ENCODE measurements around the gene MAPKAPK5. TPM values are rescaled to one million over a fixed set of nuclear protein-coding genes. Genes with fewer than 3 reads are reported as not detected.
"Not testable (repeated sequence)": the region's sequence is repeated elsewhere in the genome, so short reads cannot be mapped to it uniquely, and the experiment has no call there.

The MAPKAPK5 gene
- total RNA-seq, 4 donors from 2014 or later: 31.3 to 45.5 (median 37.0) TPM

GRCh38 chr12:111803851-111804250 lies 38.2 kb upstream of the MAPKAPK5 start:
- Histone ChIP-seq H3K4me3 (no peak overlapping the region), H3K27ac (no peak overlapping the region), H3K4me1 (no peaks in the 10 kb centered on the region), H3K9me3 (no peaks in the 10 kb centered on the region), H3K36me3 (peaks cover 8 to 100% (median 61%) of the 10 kb centered on the region in 3 donors), H3K27me3 (no peaks in the 10 kb centered on the region)
- DNase-seq: no peak
- WGBS, 2 donors: 93 to 94% methylated on average over 5 to 6 of the region's 8 CpGs
- no peak for TF ChIP-seq CTCF (IDR thresholded peaks at IDR 0.05)
- no peak for TF ChIP-seq POLR2A (IDR thresholded peaks at IDR 0.05)
- intact Hi-C loops (cut with DNase I): no loop called here

DNA sequence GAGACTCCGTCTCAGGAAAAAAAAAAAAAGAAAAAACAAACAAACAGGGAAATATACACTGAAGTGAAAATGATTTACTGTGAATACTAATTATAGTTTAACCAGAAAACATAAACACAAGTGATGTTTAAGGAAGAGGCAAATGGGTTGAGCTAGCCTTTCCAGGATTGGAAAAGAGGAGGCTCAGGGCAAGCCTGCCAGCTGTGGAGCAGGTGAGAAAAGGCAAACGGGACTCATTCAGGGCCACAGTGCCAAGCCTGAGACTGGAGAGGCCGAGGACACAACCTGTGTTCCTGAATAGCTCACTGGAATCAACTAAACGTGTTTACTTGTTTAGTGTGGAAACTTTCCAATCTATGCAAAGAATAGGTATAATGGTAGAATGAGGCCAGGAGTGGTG lies 35.7 kb upstream of the MAPKAPK5 start:
- Histone ChIP-seq H3K36me3 (peaks cover 12 to 100% (median 54%) of the 10 kb centered on the region in 3 donors), H3K4me1 (no peaks in the 10 kb centered on the region), H3K9me3 (no peaks in the 10 kb centered on the region), H3K27me3 (no peaks in the 10 kb centered on the region), H3K27ac (no peak overlapping the region), H3K4me3 (no peak overlapping the region)
- intact Hi-C loops (cut with DNase I): no loop called here
- DNase-seq: no peak
- WGBS, 2 donors: 68 to 82% methylated on average over 4 of the region's 4 CpGs
- TF ChIP-seq POLR2A (IDR thresholded peaks at IDR 0.05) (no peak), CTCF (IDR thresholded peaks at IDR 0.05) (no peak)

GRCh38 chr12:111807232-111807631 lies 34.8 kb upstream of the MAPKAPK5 start:
- intact Hi-C loops (cut with DNase I): no loop called here
- Histone ChIP-seq H3K36me3 (peaks cover 12 to 99% (median 51%) of the 10 kb centered on the region in 3 donors), H3K9me3 (no peaks in the 10 kb centered on the region), H3K4me3 (no peak overlapping the region), H3K4me1 (no peaks in the 10 kb centered on the region), H3K27me3 (no peaks in the 10 kb centered on the region), H3K27ac (no peak overlapping the region)
- TF ChIP-seq POLR2A (IDR thresholded peaks at IDR 0.05) (no peak), CTCF (IDR thresholded peaks at IDR 0.05) (no peak)
- 74 to 87% methylated on average over 7 of the region's 7 CpGs for WGBS, 2 donors
- DNase-seq: no peak

DNA sequence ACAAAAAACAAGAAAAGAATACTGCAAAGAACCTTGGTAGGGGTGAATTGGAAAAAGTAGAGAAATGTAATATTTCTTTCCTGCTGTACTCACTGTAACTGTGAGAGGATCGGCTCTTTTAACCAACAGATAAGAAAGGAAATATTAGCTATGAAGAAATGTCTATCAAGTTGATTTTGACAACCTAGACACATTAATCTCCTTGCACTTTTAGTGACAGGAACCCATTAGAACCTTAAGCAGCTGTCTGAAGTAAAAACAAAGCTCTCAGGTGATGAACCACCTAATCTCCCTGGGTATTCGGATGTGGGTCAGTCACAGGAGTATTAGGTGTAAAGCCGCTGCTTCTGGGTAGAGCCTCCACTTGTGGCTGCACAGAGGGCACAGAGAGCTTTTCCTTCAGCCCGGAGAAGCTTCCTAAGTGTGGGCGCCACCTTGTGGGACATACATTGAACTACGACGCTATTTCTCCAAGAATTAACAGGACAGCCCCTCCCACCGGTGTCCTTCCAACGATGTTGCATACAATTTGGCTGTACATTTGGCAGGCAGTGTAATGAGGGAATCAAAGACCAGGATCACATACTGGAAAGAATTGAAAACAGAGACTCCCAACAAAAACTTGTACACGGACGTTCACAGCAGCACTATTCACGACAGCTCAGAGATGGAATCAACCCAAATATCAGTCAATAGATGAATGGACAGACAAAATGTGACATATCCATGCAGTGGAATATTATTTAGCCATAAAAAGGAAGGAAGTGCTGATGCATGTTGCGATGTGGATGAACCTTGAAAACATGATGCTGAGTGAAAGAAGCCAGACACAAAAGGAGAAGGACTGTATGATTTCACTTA lies 28.9 kb upstream of the MAPKAPK5 start:
- Histone ChIP-seq H3K36me3 (peaks cover 12 to 46% (median 29%) of the 10 kb centered on the region in 3 donors), H3K9me3 (no peaks in the 10 kb centered on the region), H3K4me3 (no peak overlapping the region), H3K27me3 (no peaks in the 10 kb centered on the region), H3K27ac (peak overlapping the region in 1 of 4 donors; percentile 30), H3K4me1 (peaks cover 0 to 10% (median 0%) of the 10 kb centered on the region in 3 donors)
- peak; percentile 10 for DNase-seq
- peak; percentile 71 to 88 (median 85) for TF ChIP-seq CTCF (IDR thresholded peaks at IDR 0.05)
- no peak for TF ChIP-seq POLR2A (IDR thresholded peaks at IDR 0.05)
- intact Hi-C loops (cut with DNase I): loop anchor here (5.0 kb wide), 1 partner anchor 61 kb away; no protein-coding TSS in a partner anchor
- WGBS, 2 donors: 13 to 16% methylated on average over 9 to 11 of the region's 13 CpGs

- H3K36me3 ChIP-seq: peaks cover 0 to 16% (median 6%) of the 10 kb centered on the region in 3 donors
- peaks cover 0 to 18% (median 0%) of the 10 kb centered on the region in 3 donors for H3K4me1 ChIP-seq
- TF ChIP-seq POLR2A (IDR thresholded peaks at IDR 0.05): no peak
- no peak for TF ChIP-seq CTCF (IDR thresholded peaks at IDR 0.05)
- H3K27ac ChIP-seq: no peak overlapping the region
- no peaks in the 10 kb centered on the region for H3K27me3 ChIP-seq
- H3K4me3 ChIP-seq: no peak overlapping the region
- 72 to 80% methylated on average over 3 to 6 of the region's 6 CpGs for WGBS, 2 donors
- intact Hi-C loops (cut with DNase I): no loop called here
- no peaks in the 10 kb centered on the region for H3K9me3 ChIP-seq
- no peak for DNase-seq
These were observed 25.9 kb upstream of the MAPKAPK5 start for GRCh38 chr12:111816065-111816615.

DNA sequence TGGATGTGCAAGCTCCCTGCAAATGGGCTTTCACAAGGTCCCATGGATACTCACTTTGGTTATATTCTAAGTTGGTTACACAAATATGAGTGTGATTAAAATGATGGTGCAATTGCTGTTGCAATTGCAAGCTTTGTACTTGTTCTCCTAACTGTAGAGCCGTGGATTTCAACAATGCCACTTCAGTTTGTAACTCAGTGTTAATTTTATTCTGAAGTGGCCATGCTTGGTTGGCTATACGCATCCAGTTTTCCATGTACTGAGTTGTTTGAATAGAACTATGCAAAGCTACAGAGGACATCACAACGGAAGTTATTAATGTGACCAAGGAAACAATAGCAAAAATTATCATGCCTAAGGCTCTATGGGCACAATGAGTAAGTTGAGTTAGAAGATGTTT lies 25.1 kb upstream of the MAPKAPK5 start:
- intact Hi-C loops (cut with DNase I): not testable (repeated sequence)

More for the DNA sequence above, 25.1 kb upstream of the MAPKAPK5 start:
- WGBS, 2 donors: 63 to 72% methylated on average over 3 of the region's 3 CpGs
- not testable (repeated sequence) for H3K4me3 ChIP-seq, H3K9me3 ChIP-seq, H3K36me3 ChIP-seq, H3K27ac ChIP-seq, DNase-seq, H3K27me3 ChIP-seq
- peaks cover 0 to 18% (median 0%) of the 10 kb centered on the region in 3 donors for H3K4me1 ChIP-seq

Data from esophagus squamous epithelium (tissue), 5 donors.